ENCODE measurements around the gene MYBPH. TPM values are rescaled to one million over a fixed set of nuclear protein-coding genes. Genes with fewer than 3 reads are reported as not detected.

Gene MYBPH
- total RNA-seq, 2 donors from 2014 or later: not detected

- no peaks in the 10 kb centered on the region for H3K36me3 ChIP-seq
- peaks cover 0 to 15% of the 10 kb centered on the region in 2 donors for H3K4me1 ChIP-seq
- TF ChIP-seq CTCF (IDR thresholded peaks at IDR 0.05): no peak
- no peaks in the 10 kb centered on the region for H3K9me3 ChIP-seq
- no peaks in the 10 kb centered on the region for H3K27me3 ChIP-seq
- no peak for DNase-seq (ENCODE audit: low spot score)
- H3K4me3 ChIP-seq: no peak overlapping the region
- no peak overlapping the region for H3K27ac ChIP-seq
Measured at GRCh38 chr1:203170625-203171330, 4.8 kb downstream of the MYBPH start.

GRCh38 chr1:203169770-203170520 is 5.7 kb downstream of the MYBPH start:
- no peak for DNase-seq (ENCODE audit: low spot score)
- Histone ChIP-seq H3K27me3 (no peaks in the 10 kb centered on the region), H3K4me1 (peaks cover 0 to 9% of the 10 kb centered on the region in 2 donors), H3K4me3 (no peak overlapping the region), H3K36me3 (no peaks in the 10 kb centered on the region), H3K9me3 (no peaks in the 10 kb centered on the region), H3K27ac (no peak overlapping the region)
- TF ChIP-seq CTCF (IDR thresholded peaks at IDR 0.05): no peak

GRCh38 chr1:203168991-203169390 is 6.6 kb downstream of the MYBPH start:
- H3K4me1 ChIP-seq: peaks cover 0 to 9% of the 10 kb centered on the region in 2 donors
- no peaks in the 10 kb centered on the region for H3K27me3 ChIP-seq
- no peak for DNase-seq (ENCODE audit: low spot score)
- H3K27ac ChIP-seq: no peak overlapping the region
- no peak for TF ChIP-seq CTCF (IDR thresholded peaks at IDR 0.05)
- H3K36me3 ChIP-seq: no peaks in the 10 kb centered on the region
- no peaks in the 10 kb centered on the region for H3K9me3 ChIP-seq
- H3K4me3 ChIP-seq: no peak overlapping the region

GRCh38 chr1:203168256-203168786 is 7.3 kb downstream of the MYBPH start:
- Histone ChIP-seq H3K4me1 (peaks cover 0 to 9% of the 10 kb centered on the region in 2 donors), H3K4me3 (no peak overlapping the region), H3K9me3 (no peaks in the 10 kb centered on the region), H3K27ac (no peak overlapping the region), H3K36me3 (no peaks in the 10 kb centered on the region), H3K27me3 (no peaks in the 10 kb centered on the region)
- TF ChIP-seq CTCF (IDR thresholded peaks at IDR 0.05): no peak
- DNase-seq (ENCODE audit: low spot score): no peak

- H3K27me3 ChIP-seq: no peaks in the 10 kb centered on the region
- H3K9me3 ChIP-seq: no peaks in the 10 kb centered on the region
- no peak overlapping the region for H3K27ac ChIP-seq
- H3K4me1 ChIP-seq: peaks cover 0 to 6% of the 10 kb centered on the region in 2 donors
- H3K36me3 ChIP-seq: no peaks in the 10 kb centered on the region
- no peak overlapping the region for H3K4me3 ChIP-seq
- no peak for TF ChIP-seq CTCF (IDR thresholded peaks at IDR 0.05)
- no peak for DNase-seq (ENCODE audit: low spot score)
Measured at GRCh38 chr1:203167913-203168200, 7.8 kb downstream of the MYBPH start.

Data from right atrium auricular region (tissue), 2 donors.